ENCODE data around the gene ISLR.

The ISLR gene, protein sequence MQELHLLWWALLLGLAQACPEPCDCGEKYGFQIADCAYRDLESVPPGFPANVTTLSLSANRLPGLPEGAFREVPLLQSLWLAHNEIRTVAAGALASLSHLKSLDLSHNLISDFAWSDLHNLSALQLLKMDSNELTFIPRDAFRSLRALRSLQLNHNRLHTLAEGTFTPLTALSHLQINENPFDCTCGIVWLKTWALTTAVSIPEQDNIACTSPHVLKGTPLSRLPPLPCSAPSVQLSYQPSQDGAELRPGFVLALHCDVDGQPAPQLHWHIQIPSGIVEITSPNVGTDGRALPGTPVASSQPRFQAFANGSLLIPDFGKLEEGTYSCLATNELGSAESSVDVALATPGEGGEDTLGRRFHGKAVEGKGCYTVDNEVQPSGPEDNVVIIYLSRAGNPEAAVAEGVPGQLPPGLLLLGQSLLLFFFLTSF

DNA sequence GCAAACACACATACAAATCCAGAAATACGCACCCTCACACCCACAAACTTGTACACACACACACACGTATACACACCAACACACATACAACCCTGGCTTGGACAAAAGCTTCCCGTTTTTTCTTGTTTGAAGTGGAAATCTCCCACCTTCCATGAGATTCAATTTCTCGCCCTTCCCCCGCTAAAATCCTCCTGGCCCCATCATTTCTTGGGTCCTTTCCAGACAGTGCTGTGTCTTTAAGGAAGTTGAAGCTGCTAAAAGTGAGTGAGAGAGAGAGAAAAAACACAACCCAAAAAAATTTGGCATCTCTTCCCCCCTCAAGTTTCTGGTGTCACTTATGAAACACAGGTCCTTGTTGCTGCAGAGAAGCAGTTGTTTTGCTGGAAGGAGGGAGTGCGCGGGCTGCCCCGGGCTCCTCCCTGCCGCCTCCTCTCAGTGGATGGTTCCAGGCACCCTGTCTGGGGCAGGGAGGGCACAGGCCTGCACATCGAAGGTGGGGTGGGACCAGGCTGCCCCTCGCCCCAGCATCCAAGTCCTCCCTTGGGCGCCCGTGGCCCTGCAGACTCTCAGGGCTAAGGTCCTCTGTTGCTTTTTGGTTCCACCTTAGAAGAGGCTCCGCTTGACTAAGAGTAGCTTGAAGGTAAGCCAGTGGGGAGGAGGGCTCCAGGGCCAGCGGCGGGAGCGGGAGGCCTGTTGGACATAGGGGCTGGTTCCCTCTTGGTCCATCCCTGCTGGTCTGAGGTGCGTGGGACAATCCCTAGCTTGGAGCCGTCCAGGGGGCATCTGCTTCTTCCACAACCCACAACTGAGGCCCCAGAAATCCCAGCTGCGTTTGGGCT, at the start of gene ISLR:
ISLR (plus strand) TSS at position 331 of the 839 bp plus-strand sequence. CDS start 1,149 bp downstream, outside the sequence.
- no peak for DNase-seq

- DNase-seq = no peak
Observed at GRCh38 chr15:74124196-74124595, 49.3 kb upstream of the ISLR start.

GRCh38 chr15:74124759-74125158, 48.8 kb upstream of the ISLR start:
- DNase-seq = no peak

GRCh38 chr15:74127255-74127953, 46.1 kb upstream of the ISLR start:
- peak; percentile 87 for DNase-seq

DNA sequence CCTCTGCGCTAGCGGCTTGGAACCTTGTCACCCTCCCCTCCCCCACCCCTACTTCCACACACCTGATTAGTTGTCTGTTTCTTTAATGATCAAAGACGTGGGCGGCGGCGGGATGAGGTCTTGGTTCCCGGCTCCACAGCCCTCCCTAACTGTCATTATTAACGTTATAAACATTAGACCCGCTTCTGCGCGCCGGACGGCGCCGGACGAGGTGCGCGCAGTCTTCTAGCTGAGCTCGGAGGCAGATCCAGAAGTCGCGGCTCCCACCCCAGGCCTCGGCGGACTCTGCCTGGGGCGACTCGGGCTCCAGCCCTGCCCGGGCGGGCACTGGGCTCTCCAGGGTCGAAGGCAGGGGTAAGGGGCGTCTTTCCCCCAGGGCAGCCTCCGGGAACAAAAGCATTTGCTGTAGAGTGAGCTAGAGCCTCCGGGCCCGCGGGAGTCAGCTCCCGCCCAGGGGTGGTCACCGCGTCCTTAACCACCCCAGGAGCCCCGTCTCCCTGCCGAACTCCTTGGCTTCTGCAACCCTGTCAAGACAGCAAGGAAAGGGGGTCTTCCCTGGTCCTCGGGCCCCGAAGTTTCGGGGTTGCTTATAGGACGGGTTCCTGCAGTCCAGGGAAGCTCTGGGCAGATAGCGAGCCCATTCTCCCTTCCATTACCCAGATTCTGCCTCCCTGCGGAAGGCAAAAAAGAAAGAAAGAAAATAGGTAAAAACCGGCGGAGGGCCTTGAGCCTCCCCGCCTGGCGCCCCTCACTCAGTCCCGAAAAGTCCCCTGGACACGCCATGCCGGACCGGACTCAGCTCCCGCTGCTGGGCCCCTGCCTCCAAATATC, 45.3 kb upstream of the ISLR start:
- no peak for DNase-seq

DNA sequence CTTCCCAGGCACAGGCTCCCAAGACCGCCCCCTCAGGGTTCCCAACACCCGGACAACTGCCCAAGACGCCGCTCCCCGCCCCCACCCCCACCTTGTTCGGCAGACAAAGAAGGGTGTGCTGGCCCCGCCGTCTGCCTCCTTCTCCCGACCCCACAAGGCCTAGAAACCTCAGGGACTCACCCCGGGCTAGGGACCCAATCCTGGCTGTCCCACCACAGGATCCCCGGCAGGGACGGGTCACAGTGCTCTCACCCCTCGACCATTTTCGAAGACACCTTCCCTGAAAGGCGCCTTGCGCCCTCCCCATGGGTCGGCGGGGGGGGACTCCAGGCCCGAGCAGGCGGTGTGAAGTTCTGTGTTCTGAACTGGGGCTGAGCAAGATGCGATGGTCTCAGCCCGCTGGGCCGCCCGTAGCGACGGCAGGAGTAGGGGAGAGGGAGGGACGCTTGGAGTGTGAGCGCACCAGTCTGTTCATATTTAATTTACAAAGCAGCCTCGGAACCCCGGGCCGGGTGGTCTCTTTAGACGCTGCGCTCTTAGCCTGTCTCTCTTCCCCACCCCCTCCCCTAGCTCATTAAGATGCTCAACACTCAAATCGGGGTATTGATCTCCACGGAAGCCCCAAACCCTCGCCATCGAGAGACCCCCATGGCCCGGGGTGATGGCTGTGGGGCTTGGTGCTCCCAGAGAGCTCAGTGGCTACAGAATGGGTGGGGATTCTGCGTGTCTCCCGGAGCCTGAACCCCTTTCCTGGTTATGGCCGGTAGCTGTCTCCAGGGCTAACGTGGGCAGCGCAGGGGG, 44.5 kb upstream of the ISLR start:
- no peak for DNase-seq

DNA sequence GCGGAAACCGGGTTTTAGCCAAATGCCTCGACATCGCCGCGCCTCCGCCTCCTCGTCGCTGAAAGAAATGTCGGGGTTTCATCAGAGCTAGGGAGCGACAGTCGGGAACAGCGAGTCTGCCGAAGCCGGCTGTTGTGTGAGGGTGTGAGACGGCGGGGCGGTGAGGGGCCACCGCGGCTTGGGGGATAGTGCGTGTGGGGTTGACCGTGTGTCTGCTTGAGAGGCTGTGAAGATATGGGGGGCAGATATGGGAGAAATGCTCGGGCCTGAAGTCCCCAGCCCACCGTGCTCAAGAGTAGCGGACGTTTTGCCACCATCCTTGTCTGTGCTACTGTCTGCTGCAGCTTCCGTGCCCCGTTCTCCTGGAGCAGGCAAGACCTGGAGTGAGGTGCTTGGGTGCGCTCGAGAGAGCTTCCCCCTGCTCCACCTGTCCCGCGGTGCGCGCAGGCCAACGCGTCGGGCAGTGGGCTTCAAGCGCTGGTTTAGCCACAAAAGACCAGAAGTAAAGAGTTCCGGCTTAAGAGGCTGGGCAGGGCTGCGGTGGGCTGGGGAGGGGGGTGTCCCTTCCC, 43.8 kb upstream of the ISLR start:
- no peak for DNase-seq

DNA sequence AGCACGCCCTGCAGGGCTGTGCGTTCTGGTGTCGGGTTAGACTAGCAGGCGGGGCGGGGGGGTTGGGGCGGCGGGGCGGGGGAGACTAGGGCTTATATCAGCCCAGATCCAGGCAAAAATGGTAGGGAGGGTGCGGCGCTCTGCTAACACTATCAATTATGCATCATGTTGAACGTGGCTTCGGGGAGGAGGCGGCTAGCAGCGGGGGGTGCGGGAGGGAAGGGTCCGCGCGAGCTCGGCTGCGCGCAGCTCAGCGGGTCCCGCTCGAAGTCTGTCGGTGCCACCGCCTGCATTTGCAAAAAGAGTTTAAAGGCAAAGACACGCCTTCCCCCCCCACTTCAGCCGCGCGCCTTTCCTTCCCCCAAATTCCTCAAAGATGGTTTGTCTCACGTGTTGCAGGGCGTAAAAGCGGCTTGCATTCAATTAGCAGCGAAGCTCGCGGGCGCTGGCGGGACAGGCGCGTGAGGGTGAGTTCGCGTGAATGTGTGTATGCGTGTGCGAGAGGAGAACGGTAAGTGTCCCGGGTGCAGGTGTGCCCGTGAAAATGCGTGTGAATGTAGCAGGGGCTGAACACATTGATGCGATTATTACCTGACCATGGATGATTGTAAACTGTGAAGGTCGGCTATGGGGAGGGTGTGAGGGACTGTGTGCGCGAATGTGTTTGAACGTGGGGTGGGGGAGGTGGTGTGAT, 43.2 kb upstream of the ISLR start, which contains the start of gene ISLR2:
ISLR2 (plus strand) TSS at position 432 of the 694 bp plus-strand sequence. CDS start 2,169 bp downstream, outside the sequence.
- DNase-seq = no peak

- DNase-seq = no peak
Observed at GRCh38 chr15:74130849-74131627, 42.5 kb upstream of the ISLR start.

- no peak for DNase-seq
Observed at GRCh38 chr15:74131628-74132413, 41.7 kb upstream of the ISLR start.

DNA sequence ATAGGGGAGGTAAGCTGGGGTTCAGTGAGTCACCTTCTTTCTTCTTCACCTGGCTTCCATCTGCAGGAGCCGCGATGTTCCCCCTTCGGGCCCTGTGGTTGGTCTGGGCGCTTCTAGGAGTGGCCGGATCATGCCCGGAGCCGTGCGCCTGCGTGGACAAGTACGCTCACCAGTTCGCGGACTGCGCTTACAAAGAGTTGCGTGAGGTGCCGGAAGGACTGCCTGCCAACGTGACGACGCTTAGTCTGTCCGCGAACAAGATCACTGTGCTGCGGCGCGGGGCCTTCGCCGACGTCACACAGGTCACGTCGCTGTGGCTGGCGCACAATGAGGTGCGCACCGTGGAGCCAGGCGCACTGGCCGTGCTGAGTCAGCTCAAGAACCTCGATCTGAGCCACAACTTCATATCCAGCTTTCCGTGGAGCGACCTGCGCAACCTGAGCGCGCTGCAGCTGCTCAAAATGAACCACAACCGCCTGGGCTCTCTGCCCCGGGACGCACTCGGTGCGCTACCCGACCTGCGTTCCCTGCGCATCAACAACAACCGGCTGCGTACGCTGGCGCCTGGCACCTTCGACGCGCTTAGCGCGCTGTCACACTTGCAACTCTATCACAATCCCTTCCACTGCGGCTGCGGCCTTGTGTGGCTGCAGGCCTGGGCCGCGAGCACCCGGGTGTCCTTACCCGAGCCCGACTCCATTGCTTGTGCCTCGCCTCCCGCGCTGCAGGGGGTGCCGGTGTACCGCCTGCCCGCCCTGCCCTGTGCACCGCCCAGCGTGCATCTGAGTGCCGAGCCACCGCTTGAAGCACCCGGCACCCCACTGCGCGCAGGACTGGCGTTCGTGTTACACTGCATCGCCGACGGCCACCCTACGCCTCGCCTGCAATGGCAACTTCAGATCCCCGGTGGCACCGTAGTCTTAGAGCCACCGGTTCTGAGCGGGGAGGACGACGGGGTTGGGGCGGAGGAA, 40.5 kb upstream of the ISLR start:
- DNase-seq = no peak

- DNase-seq = no peak
Observed at GRCh38 chr15:74133694-74134386, 39.7 kb upstream of the ISLR start.

DNA sequence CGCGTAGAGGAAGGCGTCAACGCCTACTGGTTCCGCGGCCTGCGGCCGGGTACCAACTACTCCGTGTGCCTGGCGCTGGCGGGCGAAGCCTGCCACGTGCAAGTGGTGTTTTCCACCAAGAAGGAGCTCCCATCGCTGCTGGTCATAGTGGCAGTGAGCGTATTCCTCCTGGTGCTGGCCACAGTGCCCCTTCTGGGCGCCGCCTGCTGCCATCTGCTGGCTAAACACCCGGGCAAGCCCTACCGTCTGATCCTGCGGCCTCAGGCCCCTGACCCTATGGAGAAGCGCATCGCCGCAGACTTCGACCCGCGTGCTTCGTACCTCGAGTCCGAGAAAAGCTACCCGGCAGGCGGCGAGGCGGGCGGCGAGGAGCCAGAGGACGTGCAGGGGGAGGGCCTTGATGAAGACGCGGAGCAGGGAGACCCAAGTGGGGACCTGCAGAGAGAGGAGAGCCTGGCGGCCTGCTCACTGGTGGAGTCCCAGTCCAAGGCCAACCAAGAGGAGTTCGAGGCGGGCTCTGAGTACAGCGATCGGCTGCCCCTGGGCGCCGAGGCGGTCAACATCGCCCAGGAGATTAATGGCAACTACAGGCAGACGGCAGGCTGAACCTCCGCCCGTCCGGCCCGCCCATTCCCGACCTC, 39.0 kb upstream of the ISLR start:
- no peak for DNase-seq

GRCh38 chr15:74135041-74135565, 38.4 kb upstream of the ISLR start:
- no peak for DNase-seq

DNA sequence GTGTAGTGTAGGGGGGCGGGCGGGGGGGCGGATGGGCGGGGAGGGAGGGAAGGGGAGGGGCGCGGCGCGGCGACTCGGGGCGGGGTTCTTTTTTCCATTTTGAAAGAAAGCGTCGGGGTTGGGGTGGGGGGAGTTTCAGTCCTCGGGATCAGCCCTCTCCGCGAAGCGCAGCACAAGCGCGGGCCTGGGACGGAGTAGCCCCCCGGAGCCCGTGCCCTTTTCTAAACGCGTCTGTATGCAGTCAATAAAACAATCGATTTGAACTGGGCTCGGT, 37.0 kb upstream of the ISLR start:
- DNase-seq = no peak

GRCh38 chr15:74136814-74137536, 36.5 kb upstream of the ISLR start:
- no peak for DNase-seq

Data from stimulated activated CD4-positive, alpha-beta T cell treated with anti-CD3 and anti-CD28 coated beads, Interleukin-4, amount 100 ng/mL, for 24 hours (primary cell).